HG02610 (cell line): ENCODE data around the gene PTCD2.
"Not testable (repeated sequence)": the region's sequence is repeated elsewhere in the genome, so short reads cannot be mapped to it uniquely, and the experiment has no call there.

Experiments used
- ATAC-seq: cut with Tn5 transposase; IDR thresholded peaks from one replicate; pipeline ENCODE4 v1.9.1; 2021; ENCODE audit warnings: mild to moderate bottlenecking, moderate library complexity; ENCODE audit not compliant: unreplicated experiment

PTCD2 gene

GRCh38 chr5:72296256-72296655 is 23.9 kb upstream of the PTCD2 start:
- no peak for ATAC-seq

- peak; percentile 47 for ATAC-seq
These were observed 22.0 kb upstream of the PTCD2 start for GRCh38 chr5:72298136-72298535.

- ATAC-seq: no peak
These were observed 21.5 kb upstream of the PTCD2 start for GRCh38 chr5:72298711-72299110.

- no peak for ATAC-seq
These were observed 19.4 kb upstream of the PTCD2 start for GRCh38 chr5:72300590-72301339.

- peak; percentile 65 for ATAC-seq
These were observed 18.6 kb upstream of the PTCD2 start for GRCh38 chr5:72301557-72301956.

- no peak for ATAC-seq
These were observed 18.0 kb upstream of the PTCD2 start for GRCh38 chr5:72302171-72302570.

GRCh38 chr5:72305194-72306142 is 14.7 kb upstream of the PTCD2 start:
- no peak for ATAC-seq

GRCh38 chr5:72307573-72307967 is 12.6 kb upstream of the PTCD2 start:
- no peak for ATAC-seq

- peak; percentile 93 for ATAC-seq
These were observed 12.0 kb upstream of the PTCD2 start for GRCh38 chr5:72307968-72308852.

- no peak for ATAC-seq
These were observed 11.4 kb upstream of the PTCD2 start for GRCh38 chr5:72308853-72309191.

- no peak for ATAC-seq
These were observed 7.0 kb upstream of the PTCD2 start for GRCh38 chr5:72313141-72313540.

- no peak for ATAC-seq
These were observed 5.5 kb upstream of the PTCD2 start for GRCh38 chr5:72314571-72315172.

- not testable (repeated sequence) for ATAC-seq
These were observed 668 bp upstream of the PTCD2 start for GRCh38 chr5:72319435-72319975.

- ATAC-seq: no peak
These were observed 4.1 kb downstream of the PTCD2 start for GRCh38 chr5:72324189-72324825.

- no peak for ATAC-seq
These were observed 5.6 kb downstream of the PTCD2 start for GRCh38 chr5:72325566-72326305.

- no peak for ATAC-seq
These were observed 6.1 kb downstream of the PTCD2 start for GRCh38 chr5:72326306-72326649.

GRCh38 chr5:72328172-72328571 is 8.0 kb downstream of the PTCD2 start:
- ATAC-seq: no peak

GRCh38 chr5:72330712-72331111 is 10.5 kb downstream of the PTCD2 start:
- ATAC-seq: no peak

- no peak for ATAC-seq
These were observed 17.0 kb downstream of the PTCD2 start for GRCh38 chr5:72337159-72337558.
